ENCODE measurements around the gene CEP120. TPM values are rescaled to one million over a fixed set of nuclear protein-coding genes. Genes with fewer than 3 reads are reported as not detected.

CEP120 gene
- total and polyA plus RNA-seq, 2 of the 4 experiments (the other 2 are of a cell fraction): 6.7 to 46.1 TPM

DNA sequence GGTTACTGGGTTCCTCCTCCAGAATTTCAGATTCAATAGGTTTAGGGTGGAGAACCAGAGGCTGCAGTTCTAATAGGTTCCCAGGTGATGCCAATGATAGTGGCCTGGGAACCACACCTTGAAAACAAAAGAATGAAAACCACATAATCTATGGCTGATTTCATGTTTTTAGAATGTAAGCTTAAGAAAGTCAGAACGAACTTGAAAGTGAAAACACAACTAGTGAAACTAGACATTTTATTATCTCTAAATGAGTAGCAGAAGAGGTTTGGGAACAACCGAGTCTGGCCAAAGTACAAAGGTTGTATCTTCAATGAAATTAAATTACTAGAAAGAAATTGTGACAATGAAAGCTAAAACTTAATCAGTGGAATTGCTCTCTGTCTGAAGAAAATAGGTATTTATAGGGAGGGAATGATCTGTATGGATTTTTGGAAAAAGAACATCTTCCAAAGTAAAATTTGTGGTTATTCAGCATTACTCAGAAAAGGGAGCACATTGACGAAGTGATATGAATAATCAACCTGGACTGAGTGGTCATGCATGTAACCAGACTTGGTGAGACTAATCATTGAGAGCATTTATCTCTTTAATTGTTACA is 24.9 kb upstream of the CEP120 start:
- H3K9ac ChIP-seq (ENCODE audit: low read depth, low read length): no peak overlapping the region
- in situ Hi-C loops (cut with MboI; ENCODE audit: low sequenced_read_pairs) (no loop called here), dilution Hi-C loops (cut with HindIII; ENCODE audit: low sequenced_read_pairs, unreplicated experiment) (no loop called here), intact Hi-C loops (cut with micrococcal nuclease) (no loop called here)
- no peak overlapping the region for H3K27ac ChIP-seq (ENCODE audit: insufficient read depth, low read length)
- no peaks in the 10 kb centered on the region for H3K36me3 ChIP-seq (ENCODE audit: control insufficient read depth, insufficient read depth, low read length)
- no peaks in the 10 kb centered on the region for H3K9me1 ChIP-seq (ENCODE audit: insufficient read depth, low read length)
- H3K27me3 ChIP-seq (ENCODE audit: control insufficient read depth, insufficient read depth, low read length): no peaks in the 10 kb centered on the region
- no peak overlapping the region for H2AFZ ChIP-seq (replicated peaks; ENCODE audit: low read length, poor library complexity)
- BruUV-seq (replicated peaks): no TSS peak
- no peak overlapping the region for H4K5ac ChIP-seq (ENCODE audit: low read depth, low read length)
- ChIA-PET POLR2A (ENCODE audit: unreplicated experiment) (no interaction called here), CTCF (no interaction called here)
- no peak overlapping the region for H3K14ac ChIP-seq (replicated peaks; ENCODE audit: low read depth, low read length)
- TF ChIP-seq POLR2A (IDR thresholded peaks at IDR 0.05; ENCODE audit: low read depth, low read length) (no peak), MAZ (IDR thresholded peaks at IDR 0.05; ENCODE audit: borderline replicate concordance, low read depth, low read length) (no peak), CEBPB (IDR thresholded peaks at IDR 0.05; ENCODE audit: low read depth, low read length) (no peak), RCOR1 (IDR thresholded peaks at IDR 0.05; ENCODE audit: insufficient replicate concordance, low read length) (no peak), MAFK (IDR thresholded peaks at IDR 0.05; ENCODE audit: low read depth, low read length) (no peak), RFX5 (IDR thresholded peaks at IDR 0.05; ENCODE audit: low read depth, low read length) (no peak), MXI1 (IDR thresholded peaks at IDR 0.05; ENCODE audit: borderline replicate concordance, low read depth, low read length) (no peak), FOS (IDR thresholded peaks at IDR 0.05; ENCODE audit: low read depth, low read length) (no peak), SMC3 (IDR thresholded peaks at IDR 0.05; ENCODE audit: low read depth, low read length) (no peak), RAD21 (IDR thresholded peaks at IDR 0.05; ENCODE audit: low read length) (no peak), CHD1 (IDR thresholded peaks at IDR 0.05; ENCODE audit: low read depth, low read length) (no peak), BHLHE40 (IDR thresholded peaks at IDR 0.05; ENCODE audit: low read depth, low read length) (no peak), NFE2L2 (IDR thresholded peaks at IDR 0.05; ENCODE audit: low read depth, low read length) (no peak)
- TF ChIP-seq, protein P1, sequence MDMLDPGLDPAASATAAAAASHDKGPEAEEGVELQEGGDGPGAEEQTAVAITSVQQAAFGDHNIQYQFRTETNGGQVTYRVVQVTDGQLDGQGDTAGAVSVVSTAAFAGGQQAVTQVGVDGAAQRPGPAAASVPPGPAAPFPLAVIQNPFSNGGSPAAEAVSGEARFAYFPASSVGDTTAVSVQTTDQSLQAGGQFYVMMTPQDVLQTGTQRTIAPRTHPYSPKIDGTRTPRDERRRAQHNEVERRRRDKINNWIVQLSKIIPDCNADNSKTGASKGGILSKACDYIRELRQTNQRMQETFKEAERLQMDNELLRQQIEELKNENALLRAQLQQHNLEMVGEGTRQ (IDR thresholded peaks at IDR 0.05; ENCODE audit: low read depth, low read length): no peak
- TF ChIP-seq, protein P2, sequence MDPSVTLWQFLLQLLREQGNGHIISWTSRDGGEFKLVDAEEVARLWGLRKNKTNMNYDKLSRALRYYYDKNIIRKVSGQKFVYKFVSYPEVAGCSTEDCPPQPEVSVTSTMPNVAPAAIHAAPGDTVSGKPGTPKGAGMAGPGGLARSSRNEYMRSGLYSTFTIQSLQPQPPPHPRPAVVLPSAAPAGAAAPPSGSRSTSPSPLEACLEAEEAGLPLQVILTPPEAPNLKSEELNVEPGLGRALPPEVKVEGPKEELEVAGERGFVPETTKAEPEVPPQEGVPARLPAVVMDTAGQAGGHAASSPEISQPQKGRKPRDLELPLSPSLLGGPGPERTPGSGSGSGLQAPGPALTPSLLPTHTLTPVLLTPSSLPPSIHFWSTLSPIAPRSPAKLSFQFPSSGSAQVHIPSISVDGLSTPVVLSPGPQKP (IDR thresholded peaks at IDR 0.05; ENCODE audit: borderline replicate concordance, low read depth, low read length): no peak
- TF ChIP-seq, protein P3, sequence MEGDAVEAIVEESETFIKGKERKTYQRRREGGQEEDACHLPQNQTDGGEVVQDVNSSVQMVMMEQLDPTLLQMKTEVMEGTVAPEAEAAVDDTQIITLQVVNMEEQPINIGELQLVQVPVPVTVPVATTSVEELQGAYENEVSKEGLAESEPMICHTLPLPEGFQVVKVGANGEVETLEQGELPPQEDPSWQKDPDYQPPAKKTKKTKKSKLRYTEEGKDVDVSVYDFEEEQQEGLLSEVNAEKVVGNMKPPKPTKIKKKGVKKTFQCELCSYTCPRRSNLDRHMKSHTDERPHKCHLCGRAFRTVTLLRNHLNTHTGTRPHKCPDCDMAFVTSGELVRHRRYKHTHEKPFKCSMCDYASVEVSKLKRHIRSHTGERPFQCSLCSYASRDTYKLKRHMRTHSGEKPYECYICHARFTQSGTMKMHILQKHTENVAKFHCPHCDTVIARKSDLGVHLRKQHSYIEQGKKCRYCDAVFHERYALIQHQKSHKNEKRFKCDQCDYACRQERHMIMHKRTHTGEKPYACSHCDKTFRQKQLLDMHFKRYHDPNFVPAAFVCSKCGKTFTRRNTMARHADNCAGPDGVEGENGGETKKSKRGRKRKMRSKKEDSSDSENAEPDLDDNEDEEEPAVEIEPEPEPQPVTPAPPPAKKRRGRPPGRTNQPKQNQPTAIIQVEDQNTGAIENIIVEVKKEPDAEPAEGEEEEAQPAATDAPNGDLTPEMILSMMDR (conservative IDR thresholded peaks at IDR 0.05; ENCODE audit: low read depth, low read length): no peak
- H4K8ac ChIP-seq (ENCODE audit: low read depth in 2 of 2, low read length in 2 of 2): no peak overlapping the region
- H3K9me3 ChIP-seq (ENCODE audit: control insufficient read depth, insufficient read depth, low read length): no peaks in the 10 kb centered on the region
- H4K91ac ChIP-seq (ENCODE audit: insufficient read depth, low read depth, low read length): no peak overlapping the region
- no peak overlapping the region for H3K4me2 ChIP-seq (ENCODE audit: low read depth, low read length)
- no peak overlapping the region for H2BK120ac ChIP-seq (ENCODE audit: low read depth, low read length)
- no peak overlapping the region for H3K18ac ChIP-seq (ENCODE audit: low read depth, low read length)
- no peak overlapping the region for H3K4me3 ChIP-seq (ENCODE audit: insufficient read depth, low read depth, low read length)
- H4K20me1 ChIP-seq (ENCODE audit: insufficient read depth, low read length): no peaks in the 10 kb centered on the region
- no peaks in the 10 kb centered on the region for H3K79me1 ChIP-seq (ENCODE audit: low read depth in 1 of 2, low read length in 2 of 2)
- H2AK9ac ChIP-seq (replicated peaks; ENCODE audit: low read depth, low read length, poor library complexity): no peak overlapping the region
- no peak overlapping the region for H2AK5ac ChIP-seq (ENCODE audit: low read depth, low read length)
- no peak overlapping the region for H3K4ac ChIP-seq (ENCODE audit: low read depth, low read length)
- H3K56ac ChIP-seq (ENCODE audit: extremely low read depth, insufficient read depth, low read length): no peak overlapping the region
- no peak overlapping the region for H2BK15ac ChIP-seq (ENCODE audit: low read depth, low read length)
- no peak overlapping the region for H2BK5ac ChIP-seq (ENCODE audit: low read depth, low read length, poor library complexity, severe bottlenecking)
- WGBS, 2 experiments (ENCODE audit: extremely low coverage in 2 of 2, insufficient read length in 1 of 2): no CpG with 5 or more reads among the region's 3 CpGs
- no peaks in the 10 kb centered on the region for H3K4me1 ChIP-seq (ENCODE audit: control insufficient read depth, insufficient read depth, low read length)
- ATAC-seq (ENCODE audit: low read depth) (no peak), DNase-seq (no peak)
- no peak overlapping the region for H2BK20ac ChIP-seq (ENCODE audit: low read depth, low read length)
- H3K23ac ChIP-seq (ENCODE audit: low read depth, low read length): no peak overlapping the region

Data from IMR-90 (cell line).